ENCODE measurements around the gene RFC4.

Gene RFC4

GRCh38 chr3:186743666-186744065 is 62.6 kb downstream of the RFC4 start:
- no peak for DNase-seq (ENCODE audit: low read depth in 2 of 2)

- no peak for DNase-seq (ENCODE audit: low read depth in 2 of 2)
Measured at GRCh38 chr3:186742618-186743380, 63.5 kb downstream of the RFC4 start.

Data from stimulated activated CD8-positive, alpha-beta memory T cell treated with anti-CD3 and anti-CD28 coated beads, Interleukin-7, amount 100 ng/mL, for 4 hours (primary cell).